NCI-H526 (cell line): ENCODE measurements around the gene CNR2.
A peak's percentile ranks its signal among the peaks of the same experiment; 100 is the strongest.
"Not testable (repeated sequence)": the region's sequence is repeated elsewhere in the genome, so short reads cannot be mapped to it uniquely, and the experiment has no call there.

Experiments used
- DNase-seq, 2 experiments: peaks; one replicate each; lab custom pipeline; 2025; lab: John Stamatoyannopoulos, UW

Gene CNR2

GRCh38 chr1:23913212-23913880 lies at the start of gene CNR2:
TSS of gene CNR2 (minus strand) at chr1:23913362. CDS start at chr1:23875617, 37,745 bp downstream.
- no peak for DNase-seq

- DNase-seq, result no peak
Measured at GRCh38 chr1:23960291-23961020, 47.3 kb upstream of the CNR2 start.

- peak; percentile 95 to 98 for DNase-seq
Measured at GRCh38 chr1:23959461-23960290, 46.5 kb upstream of the CNR2 start, which contains the start of gene PNRC2. TSS of gene PNRC2 (plus strand) at chr1:23959828. CDS start at chr1:23961458, 1,630 bp downstream.

GRCh38 chr1:23958810-23959460 lies 45.8 kb upstream of the CNR2 start:
- DNase-seq, result peak; percentile 89 to 95

- DNase-seq, result not testable (repeated sequence)
Measured at GRCh38 chr1:23958040-23958809, 45.1 kb upstream of the CNR2 start.

GRCh38 chr1:23957096-23957495 lies 43.9 kb upstream of the CNR2 start:
- peak; percentile 67 to 80 for DNase-seq

GRCh38 chr1:23953020-23953419 lies 39.9 kb upstream of the CNR2 start:
- no peak for DNase-seq

GRCh38 chr1:23947366-23947765 lies 34.2 kb upstream of the CNR2 start:
- DNase-seq, result no peak

- no peak for DNase-seq
Measured at GRCh38 chr1:23936481-23937176, 23.5 kb upstream of the CNR2 start.

- DNase-seq, result no peak
Measured at GRCh38 chr1:23931491-23931880, 18.3 kb upstream of the CNR2 start.

GRCh38 chr1:23930861-23931490 lies 17.8 kb upstream of the CNR2 start:
- DNase-seq, result no peak

- DNase-seq, result no peak
Measured at GRCh38 chr1:23930270-23930669, 17.1 kb upstream of the CNR2 start.

GRCh38 chr1:23928789-23929188 lies 15.6 kb upstream of the CNR2 start:
- no peak for DNase-seq

GRCh38 chr1:23927097-23927496 lies 13.9 kb upstream of the CNR2 start:
- no peak for DNase-seq

GRCh38 chr1:23925279-23925678 lies 12.1 kb upstream of the CNR2 start:
- no peak for DNase-seq

GRCh38 chr1:23924601-23925000 lies 11.4 kb upstream of the CNR2 start:
- no peak for DNase-seq

GRCh38 chr1:23923592-23924499 lies 10.7 kb upstream of the CNR2 start:
- DNase-seq, result no peak

- no peak for DNase-seq
Measured at GRCh38 chr1:23922321-23922943, 9.3 kb upstream of the CNR2 start.
